HG03135 (cell line): ENCODE data around the gene SLAMF7.
"Not testable (repeated sequence)": the region's sequence is repeated elsewhere in the genome, so short reads cannot be mapped to it uniquely, and the experiment has no call there.

ENCODE experiments used
- ATAC-seq: cut with Tn5 transposase; IDR thresholded peaks from one replicate; pipeline ENCODE4 v1.9.1; 2021; ENCODE audit warnings: mild to moderate bottlenecking, moderate library complexity; ENCODE audit not compliant: unreplicated experiment

SLAMF7 gene

GRCh38 chr1:160720356-160721085 lies 18.5 kb upstream of the SLAMF7 start:
- ATAC-seq = no peak

DNA sequence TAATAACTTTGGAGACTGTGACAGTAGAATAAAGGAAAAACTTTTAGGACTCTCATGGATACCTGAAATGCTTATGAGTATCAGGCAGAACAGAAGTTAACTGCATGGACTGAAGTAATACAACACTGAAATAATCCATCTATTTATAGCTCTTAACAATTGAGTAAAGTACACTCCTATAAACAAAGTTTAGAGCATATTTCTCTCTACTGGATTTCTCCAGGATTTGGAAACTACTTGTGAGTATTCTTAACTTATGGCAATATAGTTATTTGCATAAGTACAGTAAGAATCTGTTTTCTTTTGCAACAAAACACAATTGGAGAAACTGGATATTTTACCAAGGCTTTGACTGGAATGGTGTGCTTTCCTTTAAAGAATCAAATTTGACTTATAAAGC lies 17.6 kb upstream of the SLAMF7 start:
- no peak for ATAC-seq

GRCh38 chr1:160722726-160723125 lies 16.3 kb upstream of the SLAMF7 start:
- ATAC-seq = no peak

- no peak for ATAC-seq
Observed at GRCh38 chr1:160723332-160723731, 15.7 kb upstream of the SLAMF7 start.

DNA sequence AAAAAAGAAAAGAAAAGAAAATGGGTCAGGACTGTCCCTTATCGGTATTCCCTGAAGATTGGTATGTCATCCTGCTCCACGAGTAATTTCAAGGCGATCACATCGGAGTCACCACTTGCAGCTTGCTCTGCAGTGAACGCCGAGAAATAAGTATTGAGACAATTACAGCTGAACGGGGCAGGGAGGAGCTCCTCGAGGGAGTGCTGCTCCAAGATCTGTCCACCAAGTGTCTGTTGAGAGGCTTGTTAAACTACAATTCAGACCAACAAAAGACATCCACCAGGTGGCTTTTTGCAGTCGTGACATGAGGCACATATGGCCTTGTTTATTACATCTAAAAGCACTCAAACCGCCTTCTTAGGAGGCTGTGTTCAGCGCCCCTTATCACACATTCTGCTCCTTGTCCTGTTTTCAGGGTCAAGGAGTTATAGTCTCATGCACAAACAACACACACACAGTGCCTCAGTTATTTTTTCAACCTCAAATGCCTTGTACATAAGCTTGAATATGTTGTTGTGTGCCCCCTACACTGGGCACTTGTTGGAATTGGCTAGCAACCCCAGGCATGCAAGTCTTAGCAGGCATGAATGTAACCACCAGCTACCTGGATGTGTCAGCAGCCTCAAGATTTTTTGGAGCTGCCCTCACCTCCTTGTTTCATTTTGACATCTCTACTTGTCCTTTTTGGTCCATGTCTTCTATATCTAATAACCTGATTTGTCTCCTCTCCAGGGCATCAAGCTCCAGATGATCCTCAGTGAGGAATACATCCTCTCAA lies 14.4 kb upstream of the SLAMF7 start:
- ATAC-seq = no peak

DNA sequence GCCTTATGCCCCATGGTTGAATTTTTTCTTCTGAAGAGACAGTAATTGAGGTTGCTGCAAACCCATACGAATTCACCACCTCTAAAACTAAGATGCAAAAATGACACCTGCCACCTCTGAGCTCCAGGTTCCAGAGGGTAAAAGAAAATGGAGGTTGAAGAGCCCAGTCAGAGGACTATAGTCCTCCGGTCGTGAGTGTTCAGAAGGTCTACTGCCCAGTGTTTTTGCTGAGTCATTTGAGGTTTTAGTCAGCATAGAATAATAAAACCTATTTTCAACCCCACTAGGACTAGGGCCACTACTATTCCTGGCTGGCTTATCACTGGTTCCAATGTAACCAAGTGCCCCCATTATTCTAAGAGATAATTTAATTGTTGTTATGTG lies 12.9 kb upstream of the SLAMF7 start:
- ATAC-seq = peak; percentile 35

GRCh38 chr1:160726498-160727315 lies 12.3 kb upstream of the SLAMF7 start:
- ATAC-seq = peak; percentile 67

GRCh38 chr1:160727316-160727640 lies 11.8 kb upstream of the SLAMF7 start:
- no peak for ATAC-seq

DNA sequence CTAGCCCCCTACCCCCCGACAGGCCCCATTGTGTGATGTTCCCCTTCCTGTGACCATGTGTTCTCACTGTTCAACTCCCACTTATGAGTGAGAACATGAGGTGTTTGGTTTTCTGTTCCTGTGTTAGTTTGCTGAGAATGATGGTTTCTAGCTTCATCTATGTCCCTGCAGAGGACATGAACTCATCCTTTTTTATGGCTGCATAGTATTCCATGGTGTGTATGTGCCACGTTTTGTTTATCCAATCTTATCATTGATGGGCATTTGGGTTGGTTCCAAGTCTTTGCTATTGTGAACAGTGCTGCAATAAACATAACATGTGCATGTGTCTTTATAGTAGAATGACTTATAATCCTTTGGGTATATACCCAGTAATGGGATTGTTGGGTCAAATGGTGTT lies 7.5 kb upstream of the SLAMF7 start:
- not testable (repeated sequence) for ATAC-seq

- no peak for ATAC-seq
Observed at GRCh38 chr1:160731990-160732389, 7.1 kb upstream of the SLAMF7 start.

GRCh38 chr1:160733898-160734297 lies 5.1 kb upstream of the SLAMF7 start:
- ATAC-seq = no peak

GRCh38 chr1:160734301-160734700 lies 4.7 kb upstream of the SLAMF7 start:
- no peak for ATAC-seq

DNA sequence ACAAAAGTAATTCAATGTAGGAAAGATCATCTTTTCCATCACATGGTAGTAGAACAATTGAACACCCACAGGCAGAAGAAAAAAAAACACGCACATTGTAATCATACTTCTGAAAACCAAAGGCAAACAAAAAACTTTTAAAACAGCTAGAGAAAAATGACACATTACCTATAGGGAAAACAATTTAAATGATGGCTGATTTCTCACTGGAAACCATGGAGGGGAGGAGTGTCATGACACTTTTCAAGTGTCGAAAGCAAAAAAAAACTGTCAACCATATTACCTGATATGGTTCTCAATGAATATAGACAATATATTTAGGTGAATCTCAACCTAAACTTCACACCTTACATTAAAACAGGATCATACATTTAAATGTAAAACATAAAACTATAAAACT lies 776 bp upstream of the SLAMF7 start:
- no peak for ATAC-seq

GRCh38 chr1:160740133-160740688 lies 1.2 kb downstream of the SLAMF7 start:
- ATAC-seq = no peak

DNA sequence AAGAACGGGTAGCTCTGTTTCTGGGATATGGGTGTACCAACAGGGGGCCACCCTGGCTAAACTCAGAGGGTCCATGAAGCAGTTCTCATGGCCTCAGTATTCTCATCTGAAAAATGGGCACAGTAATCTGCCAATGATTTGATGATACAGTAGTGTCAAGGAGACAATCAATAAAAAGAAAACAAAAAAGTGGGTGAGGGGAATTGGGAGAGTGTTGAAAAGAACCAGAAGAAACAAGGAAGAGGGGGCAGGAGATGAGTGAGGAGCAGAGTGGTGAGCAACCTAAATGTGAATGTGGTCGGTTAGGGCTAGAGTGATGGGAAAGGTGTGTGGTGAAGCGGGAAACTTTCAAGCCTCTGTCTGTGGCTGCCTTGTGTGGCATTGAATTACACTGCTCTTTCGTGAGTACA lies 2.0 kb downstream of the SLAMF7 start:
- no peak for ATAC-seq

GRCh38 chr1:160741612-160742348 lies 2.7 kb downstream of the SLAMF7 start:
- ATAC-seq = no peak

- no peak for ATAC-seq
Observed at GRCh38 chr1:160742428-160743127, 3.5 kb downstream of the SLAMF7 start.

GRCh38 chr1:160743266-160743665 lies 4.2 kb downstream of the SLAMF7 start:
- no peak for ATAC-seq

GRCh38 chr1:160744199-160744851 lies 5.3 kb downstream of the SLAMF7 start:
- ATAC-seq = no peak
